PC-9 (cell line): ENCODE measurements around the gene GALNT5. TPM values are rescaled to one million over a fixed set of nuclear protein-coding genes. Genes with fewer than 3 reads are reported as not detected.
A peak's percentile ranks its signal among the peaks of the same experiment; 100 is the strongest.

Source experiments
- BruUV-seq: library from RNA; stranded (reverse); fragments of 400-500 nt; replicated peaks from 2 replicates; lab custom pipeline; 2021; lab: Mats Ljungman, UMichigan
- CTCF ChIA-PET: fragments of 300-600 bp; sonication (Branson Sonifier 250); formaldehyde crosslinking; loops from one replicate; lab custom pipeline; 2022; ENCODE audit warnings: antibody characterized with exemption; lab: Charles Lee
- POLR2A ChIA-PET: fragments of 300-600 bp; sonication (Branson Sonifier 250); formaldehyde crosslinking; loops from one replicate; lab custom pipeline; 2022; ENCODE audit warnings: antibody characterized with exemption; ENCODE audit not compliant: unreplicated experiment; lab: Charles Lee
- DNase-seq, 2 experiments: peaks; one replicate each; pipeline versions ENCODE4 v3.0.0 to v3.0.0-alpha.2; 2015 to 2022; ENCODE audit warnings: mixed read lengths in 1 of 2
- H2AFZ ChIP-seq: fragments of 200-600 bp; sonication (generic); 2 replicates; pipeline ENCODE4 v1.8.1; 2017; ENCODE audit warnings: antibody characterized with exemption
- H3F3A ChIP-seq: fragments of 200-600 bp; sonication (generic); 2 replicates; pipeline ENCODE4 v1.8.1; 2017; ENCODE audit warnings: antibody characterized with exemption, mild to moderate bottlenecking, low read depth; ENCODE audit not compliant: insufficient read depth
- H3K27ac ChIP-seq: fragments of 200-600 bp; sonication (generic); 2 replicates; pipeline ENCODE4 v1.6.1; 2016; ENCODE audit warnings: mixed run types
- H3K27me3 ChIP-seq: fragments of 200-600 bp; sonication (generic); 2 replicates; pipeline ENCODE4 v1.6.1; 2016; ENCODE audit warnings: low read depth, mixed run types; ENCODE audit not compliant: insufficient read depth
- H3K36me3 ChIP-seq: fragments of 200-600 bp; sonication (generic); 2 replicates; pipeline ENCODE4 v1.6.1; 2016; ENCODE audit warnings: low read depth, mixed run types
- H3K4me1 ChIP-seq: fragments of 200-600 bp; sonication (generic); replicated peaks from 2 replicates; pipeline ENCODE4 v1.6.1; 2016; ENCODE audit warnings: mixed run types; ENCODE audit not compliant: insufficient read depth
- H3K4me2 ChIP-seq: fragments of 200-600 bp; sonication (generic); 2 replicates; pipeline ENCODE4 v1.6.1; 2017; ENCODE audit warnings: mixed run types
- H3K4me3 ChIP-seq: fragments of 200-600 bp; sonication (generic); 2 replicates; pipeline ENCODE4 v1.6.1; 2016; ENCODE audit warnings: mixed run types
- H3K79me2 ChIP-seq: fragments of 200-600 bp; sonication (generic); 2 replicates; pipeline ENCODE4 v1.6.1; 2017; ENCODE audit warnings: low read depth, mixed run types
- H3K9me2 ChIP-seq: fragments of 200-600 bp; sonication (generic); 2 replicates; pipeline ENCODE4 v1.8.1; 2017; ENCODE audit warnings: mild to moderate bottlenecking; ENCODE audit not compliant: insufficient read depth
- H3K9me3 ChIP-seq: fragments of 200-600 bp; sonication (generic); 2 replicates; pipeline ENCODE4 v1.8.1; 2016; ENCODE audit warnings: low read depth; ENCODE audit not compliant: insufficient read depth
- H4K20me1 ChIP-seq: fragments of 200-600 bp; sonication (generic); 2 replicates; pipeline ENCODE4 v1.8.1; 2017; ENCODE audit not compliant: insufficient read depth
- CTCF ChIP-seq: fragments of 200-600 bp; sonication (generic); conservative IDR thresholded peaks from 2 replicates; pipeline ENCODE4 v1.6.1; 2017; ENCODE audit warnings: mixed run types, antibody characterized with exemption, mild to moderate bottlenecking, moderate library complexity
- EZH2 ChIP-seq: fragments of 200-600 bp; sonication (generic); IDR thresholded peaks from 2 replicates; pipeline ENCODE4 v1.8.0; 2017; ENCODE audit warnings: antibody characterized with exemption, low read depth
- intact Hi-C: fragments of 100-400 bp; cut with micrococcal nuclease; formaldehyde crosslinking; loops from one replicate; pipeline ENCODE4 v1.10.0; 2022; ENCODE audit not compliant: unreplicated experiment
- total RNA-seq: library from RNA; stranded (reverse); gene quantifications from 2 replicates; pipeline ENCODE4 v1.2.3, GENCODE V29; 2021

Gene GALNT5
- total RNA-seq, 1 experiment from 2014 or later: 1.9 TPM

- no peaks in the 10 kb centered on the region for H3K4me1 ChIP-seq
Observed at GRCh38 chr2:157301307-157301706, 43.8 kb downstream of the GALNT5 start.

GRCh38 chr2:157302492-157303099, 45.1 kb downstream of the GALNT5 start:
- Histone ChIP-seq H3K9me2 (no peaks in the 10 kb centered on the region), H3K4me3 (no peak overlapping the region), H2AFZ (no peak overlapping the region), H4K20me1 (no peaks in the 10 kb centered on the region), H3K9me3 (no peaks in the 10 kb centered on the region), H3K27ac (no peak overlapping the region), H3K36me3 (no peaks in the 10 kb centered on the region), H3K4me2 (no peak overlapping the region), H3K27me3 (no peaks in the 10 kb centered on the region), H3F3A (no peaks in the 10 kb centered on the region), H3K4me1 (no peaks in the 10 kb centered on the region), H3K79me2 (no peaks in the 10 kb centered on the region)
- TF ChIP-seq CTCF (peak; percentile 72), EZH2 (no peak)
- BruUV-seq: no TSS peak
- ChIA-PET CTCF (interaction anchor here (0.7 kb wide), 1 partner anchor 536 kb away, joined by 4 read pairs; no protein-coding TSS in a partner anchor), POLR2A (no interaction called here)
- DNase-seq: no peak
- intact Hi-C loops: no loop called here

More at GRCh38 chr2:157301307-157301706, 43.8 kb downstream of the GALNT5 start:
- Histone ChIP-seq H3K4me2 (no peak overlapping the region), H3K27ac (no peak overlapping the region), H2AFZ (no peak overlapping the region), H3K9me3 (no peaks in the 10 kb centered on the region), H3K27me3 (no peaks in the 10 kb centered on the region), H3K9me2 (no peaks in the 10 kb centered on the region), H4K20me1 (no peaks in the 10 kb centered on the region), H3K36me3 (no peaks in the 10 kb centered on the region), H3K4me3 (no peak overlapping the region), H3K79me2 (no peaks in the 10 kb centered on the region), H3F3A (no peaks in the 10 kb centered on the region)
- DNase-seq: no peak
- ChIA-PET CTCF (no interaction called here), POLR2A (no interaction called here)
- intact Hi-C loops: no loop called here
- TF ChIP-seq CTCF: no peak
- TF ChIP-seq EZH2: no peak
- BruUV-seq: no TSS peak

GRCh38 chr2:157303612-157304011, 46.1 kb downstream of the GALNT5 start:
- Histone ChIP-seq H3K4me3 (no peak overlapping the region), H3F3A (no peaks in the 10 kb centered on the region), H3K27me3 (no peaks in the 10 kb centered on the region), H3K27ac (no peak overlapping the region), H3K9me2 (no peaks in the 10 kb centered on the region), H3K36me3 (no peaks in the 10 kb centered on the region), H3K4me2 (no peak overlapping the region), H3K4me1 (no peaks in the 10 kb centered on the region), H3K79me2 (no peaks in the 10 kb centered on the region), H4K20me1 (no peaks in the 10 kb centered on the region), H3K9me3 (no peaks in the 10 kb centered on the region), H2AFZ (no peak overlapping the region)
- no peak for DNase-seq
- no TSS peak for BruUV-seq
- ChIA-PET POLR2A (interaction anchor here (0.6 kb wide), 1 partner anchor 19 kb away, joined by 7 read pairs; no protein-coding TSS in a partner anchor), CTCF (no interaction called here)
- no peak for TF ChIP-seq CTCF
- no peak for TF ChIP-seq EZH2
- intact Hi-C loops: no loop called here
